GM12873 (cell line): ENCODE measurements around the gene SPATA4.

Source experiments
- TF ChIP-seq, protein P1 (sequence below): IDR thresholded peaks from 2 replicates; pipeline ENCODE4 v1.5.1; 2012; ENCODE audit warnings: low read depth, mild to moderate bottlenecking, moderate library complexity, low read length, control low read depth; ENCODE audit not compliant: insufficient read depth; ENCODE audit errors: missing control alignments

SPATA4 gene

GRCh38 chr4:176209535-176209934 lies 14.2 kb upstream of the SPATA4 start:
- TF ChIP-seq, protein P1, sequence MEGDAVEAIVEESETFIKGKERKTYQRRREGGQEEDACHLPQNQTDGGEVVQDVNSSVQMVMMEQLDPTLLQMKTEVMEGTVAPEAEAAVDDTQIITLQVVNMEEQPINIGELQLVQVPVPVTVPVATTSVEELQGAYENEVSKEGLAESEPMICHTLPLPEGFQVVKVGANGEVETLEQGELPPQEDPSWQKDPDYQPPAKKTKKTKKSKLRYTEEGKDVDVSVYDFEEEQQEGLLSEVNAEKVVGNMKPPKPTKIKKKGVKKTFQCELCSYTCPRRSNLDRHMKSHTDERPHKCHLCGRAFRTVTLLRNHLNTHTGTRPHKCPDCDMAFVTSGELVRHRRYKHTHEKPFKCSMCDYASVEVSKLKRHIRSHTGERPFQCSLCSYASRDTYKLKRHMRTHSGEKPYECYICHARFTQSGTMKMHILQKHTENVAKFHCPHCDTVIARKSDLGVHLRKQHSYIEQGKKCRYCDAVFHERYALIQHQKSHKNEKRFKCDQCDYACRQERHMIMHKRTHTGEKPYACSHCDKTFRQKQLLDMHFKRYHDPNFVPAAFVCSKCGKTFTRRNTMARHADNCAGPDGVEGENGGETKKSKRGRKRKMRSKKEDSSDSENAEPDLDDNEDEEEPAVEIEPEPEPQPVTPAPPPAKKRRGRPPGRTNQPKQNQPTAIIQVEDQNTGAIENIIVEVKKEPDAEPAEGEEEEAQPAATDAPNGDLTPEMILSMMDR, result no peak

GRCh38 chr4:176207839-176208238 lies 12.5 kb upstream of the SPATA4 start:
- TF ChIP-seq, protein P1, result no peak

GRCh38 chr4:176205299-176205698 lies 9.9 kb upstream of the SPATA4 start:
- TF ChIP-seq, protein P1, result no peak

DNA sequence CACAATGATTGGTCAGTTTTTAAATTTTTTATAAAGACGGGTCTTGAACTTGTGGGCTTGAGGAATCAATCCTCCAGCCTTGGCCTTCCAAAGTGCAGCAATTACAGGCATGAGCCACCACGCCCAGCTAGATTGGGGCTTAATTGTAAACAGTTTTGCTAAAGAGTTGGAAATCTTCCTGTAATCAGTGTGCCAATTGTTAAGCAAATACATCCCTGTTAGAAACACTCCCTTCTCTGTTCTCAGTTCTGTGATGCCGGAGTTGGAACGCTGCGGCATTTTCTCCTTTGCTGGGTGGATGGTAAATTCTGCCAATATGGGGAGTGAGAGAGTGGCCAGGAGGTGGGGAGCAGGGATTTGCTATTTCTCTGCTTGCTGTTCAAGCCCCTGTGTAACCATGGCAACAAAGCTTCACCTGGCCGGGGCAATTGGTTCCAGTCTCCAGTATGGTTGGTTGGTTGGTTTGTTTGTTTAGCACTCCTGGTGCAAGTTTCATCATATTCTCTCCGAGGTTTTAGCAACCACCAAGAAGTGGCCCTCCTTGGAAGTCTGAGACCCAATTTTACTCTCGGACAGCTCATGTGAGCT lies 3.0 kb upstream of the SPATA4 start:
- TF ChIP-seq, protein P1, result no peak

- TF ChIP-seq, protein P1, result no peak
These were observed 1.4 kb downstream of the SPATA4 start for GRCh38 chr4:176193938-176194337.

DNA sequence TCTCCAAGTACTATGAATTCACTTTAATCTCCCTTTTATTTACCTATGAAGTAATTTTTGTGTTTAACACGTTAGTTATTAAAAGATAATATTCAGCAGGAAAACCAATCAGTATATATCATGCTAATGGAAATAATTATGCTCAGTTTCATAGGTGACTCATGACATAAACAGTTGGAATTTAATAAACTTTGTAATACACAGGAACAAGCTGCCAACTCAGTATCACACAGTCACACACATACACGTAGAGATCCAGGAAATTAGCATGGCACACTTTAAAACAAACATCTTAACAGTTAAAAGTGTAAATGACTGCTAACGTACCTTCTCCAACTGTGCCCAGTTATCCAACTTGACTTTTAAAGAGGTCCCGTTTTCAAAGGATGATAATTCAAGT lies 2.3 kb downstream of the SPATA4 start:
- TF ChIP-seq, protein P1, result no peak

DNA sequence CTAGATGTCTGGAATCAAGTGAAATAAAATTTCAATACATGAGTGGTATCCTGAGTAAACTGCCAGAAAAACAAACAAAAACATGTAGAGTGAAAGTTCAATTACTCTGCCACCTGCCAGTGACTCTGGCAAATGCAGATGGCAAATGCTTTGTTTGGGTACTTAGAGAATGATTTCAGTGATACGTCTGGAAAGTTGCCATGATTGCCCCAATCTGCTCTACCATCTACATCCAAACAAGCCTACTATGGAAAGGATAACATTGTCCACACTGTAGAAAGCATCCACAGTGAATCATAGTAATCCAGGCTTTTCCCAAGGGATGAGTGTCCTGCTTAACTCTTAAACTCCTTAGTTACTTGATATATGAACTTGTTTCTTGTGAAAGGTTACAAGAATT lies 3.4 kb downstream of the SPATA4 start:
- TF ChIP-seq, protein P1, result no peak
